ENCODE results near the gene ZNF419.

DNA sequence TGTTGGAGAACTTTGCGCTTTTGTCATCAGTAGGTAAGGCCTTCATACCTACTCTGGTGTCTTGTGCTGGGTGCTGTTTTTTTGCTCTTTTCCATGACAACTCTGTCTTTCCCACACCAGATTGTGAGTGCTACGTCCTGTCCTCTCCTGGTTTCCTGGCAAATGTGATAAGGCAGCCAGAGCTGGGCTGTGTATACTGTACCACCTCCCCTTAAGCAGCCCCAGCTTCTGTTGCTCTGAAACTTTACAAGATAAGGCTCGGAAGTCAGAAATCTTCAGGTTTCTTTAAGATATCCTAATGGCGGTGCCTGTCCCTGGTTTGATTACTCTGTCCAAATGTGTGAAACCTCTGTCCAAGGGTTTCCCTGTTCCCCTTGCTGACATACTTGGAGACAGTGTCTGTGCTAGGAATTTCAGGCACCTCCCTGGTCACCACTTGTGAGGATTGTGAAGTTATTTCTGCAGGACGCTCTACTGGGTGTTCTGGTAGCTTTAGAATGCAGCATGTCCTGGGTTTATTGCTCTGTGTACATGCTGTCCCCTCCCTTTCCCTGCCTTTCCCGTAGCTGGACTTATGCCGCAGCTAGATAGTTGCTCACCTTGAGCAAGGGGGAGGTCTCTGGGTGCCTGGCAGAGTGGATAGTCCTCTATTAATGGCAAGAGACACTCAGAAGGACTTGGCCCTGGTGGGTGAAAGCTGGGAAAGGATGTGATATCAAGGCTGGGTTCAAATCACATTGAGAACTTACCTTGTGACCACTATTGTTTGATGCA is 45.4 kb upstream of the ZNF419 start:
- TF ChIP-seq, protein P1, sequence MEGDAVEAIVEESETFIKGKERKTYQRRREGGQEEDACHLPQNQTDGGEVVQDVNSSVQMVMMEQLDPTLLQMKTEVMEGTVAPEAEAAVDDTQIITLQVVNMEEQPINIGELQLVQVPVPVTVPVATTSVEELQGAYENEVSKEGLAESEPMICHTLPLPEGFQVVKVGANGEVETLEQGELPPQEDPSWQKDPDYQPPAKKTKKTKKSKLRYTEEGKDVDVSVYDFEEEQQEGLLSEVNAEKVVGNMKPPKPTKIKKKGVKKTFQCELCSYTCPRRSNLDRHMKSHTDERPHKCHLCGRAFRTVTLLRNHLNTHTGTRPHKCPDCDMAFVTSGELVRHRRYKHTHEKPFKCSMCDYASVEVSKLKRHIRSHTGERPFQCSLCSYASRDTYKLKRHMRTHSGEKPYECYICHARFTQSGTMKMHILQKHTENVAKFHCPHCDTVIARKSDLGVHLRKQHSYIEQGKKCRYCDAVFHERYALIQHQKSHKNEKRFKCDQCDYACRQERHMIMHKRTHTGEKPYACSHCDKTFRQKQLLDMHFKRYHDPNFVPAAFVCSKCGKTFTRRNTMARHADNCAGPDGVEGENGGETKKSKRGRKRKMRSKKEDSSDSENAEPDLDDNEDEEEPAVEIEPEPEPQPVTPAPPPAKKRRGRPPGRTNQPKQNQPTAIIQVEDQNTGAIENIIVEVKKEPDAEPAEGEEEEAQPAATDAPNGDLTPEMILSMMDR (conservative IDR thresholded peaks at IDR 0.05 in 1 of 2, IDR thresholded peaks at IDR 0.05 in 1 of 2; ENCODE audit: low read depth in 1 of 2, low read length in 2 of 2): no peak
- TF ChIP-seq EZH2 (IDR thresholded peaks at IDR 0.05; ENCODE audit: low read length, missing control alignments): no peak

All from fibroblast of lung (primary cell).